H7 (cell line): ENCODE results near the gene SNX2. TPM values are rescaled to one million over a fixed set of nuclear protein-coding genes. Genes with fewer than 3 reads are reported as not detected.

Experiments used
- DNase-seq: peaks from one replicate; pipeline ENCODE4 v3.0.0; 2012
- H3K27me3 ChIP-seq: 2 replicates; pipeline ENCODE4 v1.6.0; 2011; ENCODE audit warnings: mild to moderate bottlenecking, low read length; ENCODE audit not compliant: control insufficient read depth, insufficient read depth
- H3K36me3 ChIP-seq: replicated peaks from 2 replicates; pipeline ENCODE4 v1.5.1; 2011; ENCODE audit warnings: low read length; ENCODE audit not compliant: control insufficient read depth, insufficient read depth
- H3K4me3 ChIP-seq: 2 replicates; pipeline ENCODE4 v1.5.1; 2011; ENCODE audit warnings: low read depth, mild to moderate bottlenecking, control low read depth, low read length, moderate library complexity; ENCODE audit not compliant: insufficient read depth
- total RNA-seq: library from RNA; depleted of rRNA; stranded (reverse); fragments of >200 nt; shearing (Covaris generic); gene quantifications from 2 replicates; pipeline ENCODE4 v1.2.3, GENCODE V29; 2014

SNX2 gene
- total RNA-seq, 1 experiment from 2014 or later: 68.2 TPM

DNA sequence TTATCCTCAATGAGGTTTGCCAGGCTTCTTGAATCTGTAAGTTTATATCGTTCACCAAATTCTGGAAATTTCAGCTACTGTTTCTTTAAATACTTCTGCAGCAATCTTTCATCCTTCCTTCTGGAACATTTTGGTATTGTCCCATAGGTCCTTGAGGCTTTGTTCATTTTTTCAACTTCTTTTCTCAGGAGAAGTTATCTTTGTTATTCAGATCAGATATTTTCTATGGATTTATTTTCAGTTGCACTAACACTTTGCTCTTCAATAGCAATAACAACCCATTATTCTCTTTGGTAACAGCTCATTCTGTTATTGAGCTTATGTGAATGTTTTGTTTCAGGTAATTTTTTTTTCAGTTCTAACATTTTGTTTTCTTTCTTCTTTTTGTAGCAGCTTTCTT is 13.5 kb downstream of the SNX2 start:
- H3K4me3 ChIP-seq: no peak overlapping the region
- DNase-seq: no peak
- no peaks in the 10 kb centered on the region for H3K27me3 ChIP-seq
- H3K36me3 ChIP-seq: no peaks in the 10 kb centered on the region

DNA sequence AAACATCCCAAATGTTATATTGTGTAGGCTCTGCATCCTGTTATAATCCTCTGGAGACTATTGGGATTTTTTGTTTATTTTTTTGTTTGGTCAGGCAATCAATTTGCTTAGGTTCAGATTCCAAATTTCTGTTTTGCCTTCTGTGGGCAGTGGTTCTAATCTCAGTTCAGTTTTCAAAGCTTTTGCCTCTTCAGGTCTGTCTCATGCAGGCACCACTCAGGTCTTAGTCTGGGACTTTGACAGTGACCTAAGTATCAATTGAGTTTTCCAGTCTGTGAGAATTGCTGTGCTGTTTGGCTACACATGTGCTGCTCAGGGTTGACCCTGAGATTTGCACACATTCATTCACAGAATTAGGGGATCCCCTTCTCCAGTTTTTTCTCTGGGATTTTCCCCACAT is 14.1 kb downstream of the SNX2 start:
- Histone ChIP-seq H3K27me3 (no peaks in the 10 kb centered on the region), H3K4me3 (no peak overlapping the region), H3K36me3 (no peaks in the 10 kb centered on the region)
- DNase-seq: no peak

DNA sequence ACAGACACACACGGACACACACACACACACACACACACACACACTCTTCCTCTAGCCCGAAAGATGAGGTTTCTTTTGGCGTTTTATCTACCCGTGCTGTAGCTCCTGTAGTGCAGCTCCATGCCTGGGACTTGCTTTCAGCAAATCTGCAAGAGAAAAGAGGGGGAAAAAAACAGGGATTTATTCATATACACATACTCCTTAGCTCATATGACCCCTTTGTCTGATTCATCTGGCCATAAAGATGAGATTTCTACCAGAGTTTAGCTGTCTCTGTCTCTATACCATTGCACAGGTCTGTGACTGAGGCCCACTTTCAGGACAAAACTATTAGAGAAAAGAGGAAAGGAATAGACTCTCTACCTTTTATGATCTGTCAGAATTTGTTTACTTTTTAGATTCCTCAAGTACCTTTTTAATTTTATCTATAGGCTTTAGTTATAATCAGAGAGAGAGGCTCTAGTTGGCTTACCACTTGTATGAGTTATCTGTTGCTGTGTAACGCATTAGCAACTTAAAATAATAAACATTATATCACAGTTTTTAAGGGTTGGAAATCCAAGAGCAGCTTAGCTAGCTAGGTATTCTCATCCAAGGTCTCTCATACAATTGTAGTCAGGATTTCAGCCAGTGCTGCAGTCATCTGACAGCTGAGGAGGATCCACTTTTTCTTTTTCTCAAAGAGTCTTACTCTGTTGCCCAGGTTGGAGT is 14.7 kb downstream of the SNX2 start:
- no peak for DNase-seq
- Histone ChIP-seq H3K36me3 (no peaks in the 10 kb centered on the region), H3K4me3 (no peak overlapping the region), H3K27me3 (no peaks in the 10 kb centered on the region)

- DNase-seq: no peak
- H3K36me3 ChIP-seq: no peaks in the 10 kb centered on the region
- H3K4me3 ChIP-seq: no peak overlapping the region
- no peaks in the 10 kb centered on the region for H3K27me3 ChIP-seq
These were observed 15.6 kb downstream of the SNX2 start for GRCh38 chr5:122790354-122791103.

- no peaks in the 10 kb centered on the region; the same call in none of the 2 replicates for H3K36me3 ChIP-seq
- H3K27me3 ChIP-seq: no peaks in the 10 kb centered on the region
- no peak for DNase-seq
- H3K4me3 ChIP-seq: no peak overlapping the region
These were observed 30.6 kb downstream of the SNX2 start for GRCh38 chr5:122805481-122805880.

GRCh38 chr5:122810405-122810804 is 35.5 kb downstream of the SNX2 start:
- no peak overlapping the region for H3K4me3 ChIP-seq
- no peaks in the 10 kb centered on the region for H3K27me3 ChIP-seq
- DNase-seq: no peak
- no peaks in the 10 kb centered on the region; the same call in none of the 2 replicates for H3K36me3 ChIP-seq

- Histone ChIP-seq H3K36me3 (peaks cover 2% of the 10 kb centered on the region; the same call in 1 of the 2 replicates), H3K4me3 (no peak overlapping the region), H3K27me3 (no peaks in the 10 kb centered on the region)
- no peak for DNase-seq
These were observed 40.4 kb downstream of the SNX2 start for GRCh38 chr5:122815218-122815767.

- Histone ChIP-seq H3K27me3 (no peaks in the 10 kb centered on the region), H3K36me3 (peaks cover 2% of the 10 kb centered on the region; the same call in 1 of the 2 replicates), H3K4me3 (no peak overlapping the region)
- DNase-seq: peak; percentile 31
These were observed 41.9 kb downstream of the SNX2 start for GRCh38 chr5:122816756-122817155.

- H3K27me3 ChIP-seq: no peaks in the 10 kb centered on the region; the same call in 1 of the 2 replicates
These were observed 57.1 kb downstream of the SNX2 start for GRCh38 chr5:122831984-122832383.

GRCh38 chr5:122835681-122836080 is 60.8 kb downstream of the SNX2 start:
- Histone ChIP-seq H3K27me3 (no peaks in the 10 kb centered on the region; the same call in 1 of the 2 replicates), H3K36me3 (no peaks in the 10 kb centered on the region), H3K4me3 (no peak overlapping the region)
- DNase-seq: no peak

More at GRCh38 chr5:122831984-122832383, 57.1 kb downstream of the SNX2 start:
- no peaks in the 10 kb centered on the region; the same call in 1 of the 2 replicates for H3K36me3 ChIP-seq
- no peak overlapping the region for H3K4me3 ChIP-seq
- DNase-seq: no peak

- H3K36me3 ChIP-seq: no peaks in the 10 kb centered on the region
These were observed 62.1 kb downstream of the SNX2 start for GRCh38 chr5:122836947-122837346.

GRCh38 chr5:122839731-122840130 is 64.9 kb downstream of the SNX2 start:
- no peak overlapping the region for H3K4me3 ChIP-seq
- H3K36me3 ChIP-seq: no peaks in the 10 kb centered on the region
- no peak for DNase-seq
- no peaks in the 10 kb centered on the region; the same call in 1 of the 2 replicates for H3K27me3 ChIP-seq

More at GRCh38 chr5:122836947-122837346, 62.1 kb downstream of the SNX2 start:
- Histone ChIP-seq H3K27me3 (no peaks in the 10 kb centered on the region; the same call in 1 of the 2 replicates), H3K4me3 (no peak overlapping the region)
- no peak for DNase-seq

DNA sequence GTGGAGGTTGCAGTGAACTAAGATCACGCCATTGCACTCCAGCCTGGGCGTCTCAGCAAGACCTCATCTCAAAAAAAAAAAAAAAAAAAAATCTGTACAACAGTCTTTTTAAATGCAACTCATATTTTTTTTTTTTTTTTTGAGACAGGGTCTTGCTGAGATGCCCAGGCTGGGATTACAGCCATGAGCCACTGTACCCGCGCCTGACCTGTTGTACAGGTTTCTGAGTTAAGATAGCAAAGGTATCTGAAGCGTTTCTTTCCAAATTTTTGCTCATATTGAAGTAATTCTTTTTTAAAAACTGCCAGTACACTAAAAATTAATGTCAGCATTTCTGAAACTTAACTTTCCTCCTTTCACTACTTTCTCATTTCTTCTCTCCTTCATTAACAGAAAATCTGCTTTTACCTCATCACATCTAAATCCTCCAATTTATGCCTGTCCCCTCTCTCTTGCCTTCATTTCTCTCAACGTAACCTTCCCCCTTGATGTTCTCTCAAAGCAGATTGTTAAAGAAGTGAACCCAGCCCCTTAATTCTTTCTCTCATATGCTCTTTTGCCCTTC is 67.2 kb downstream of the SNX2 start:
- no peaks in the 10 kb centered on the region; the same call in 1 of the 2 replicates for H3K27me3 ChIP-seq
- H3K4me3 ChIP-seq: no peak overlapping the region
- no peaks in the 10 kb centered on the region for H3K36me3 ChIP-seq

GRCh38 chr5:122844136-122844909 is 69.4 kb downstream of the SNX2 start:
- Histone ChIP-seq H3K4me3 (peak overlapping the region; percentile 81), H3K36me3 (no peaks in the 10 kb centered on the region), H3K27me3 (no peaks in the 10 kb centered on the region; the same call in 1 of the 2 replicates)
- DNase-seq: no peak

More for the DNA sequence above, 67.2 kb downstream of the SNX2 start:
- no peak for DNase-seq
